GM23338 (cell line): Measurements from ENCODE around the gene OR52D1. TPM values are rescaled to one million over a fixed set of nuclear protein-coding genes. Genes with fewer than 3 reads are reported as not detected.

ENCODE experiments used
- ATAC-seq: fragments of 200-7000 bp; cut with Tn5 transposase; 3 replicates; pipeline ENCODE4 v1.9.1; 2020
- DNase-seq: peaks from one replicate; pipeline ENCODE4 v3.0.0-alpha.2; 2015; ENCODE audit warnings: low spot score
- H2AFZ ChIP-seq: fragments of 200-600 bp; sonication (generic); 2 replicates; pipeline ENCODE4 v1.8.0; 2016; ENCODE audit warnings: antibody characterized with exemption, mild to moderate bottlenecking, moderate library complexity
- H3F3A ChIP-seq: fragments of 200-600 bp; sonication (generic); replicated peaks from 2 replicates; pipeline ENCODE4 v1.8.0; 2017; ENCODE audit warnings: antibody characterized with exemption, mixed run types, low read depth
- H3K27ac ChIP-seq: fragments of 200-600 bp; sonication (generic); 2 replicates; pipeline ENCODE4 v1.6.1; 2016; ENCODE audit warnings: low read depth
- H3K27me3 ChIP-seq: fragments of 200-600 bp; sonication (generic); 2 replicates; pipeline ENCODE4 v1.8.0; 2016; ENCODE audit warnings: mild to moderate bottlenecking, mixed run types, moderate library complexity; ENCODE audit not compliant: insufficient read depth
- H3K36me3 ChIP-seq: fragments of 200-600 bp; sonication (generic); 2 replicates; pipeline ENCODE4 v1.8.0; 2016; ENCODE audit warnings: mild to moderate bottlenecking; ENCODE audit not compliant: insufficient read depth
- H3K4me1 ChIP-seq: fragments of 200-600 bp; sonication (generic); 2 replicates; pipeline ENCODE4 v1.8.0; 2016; ENCODE audit warnings: mild to moderate bottlenecking, moderate library complexity; ENCODE audit not compliant: insufficient read depth
- H3K4me2 ChIP-seq: fragments of 200-600 bp; sonication (generic); 2 replicates; pipeline ENCODE4 v1.7.1; 2017; ENCODE audit warnings: mixed run types
- H3K4me3 ChIP-seq: fragments of 200-600 bp; sonication (generic); 2 replicates; pipeline ENCODE4 v1.6.1; 2016; ENCODE audit warnings: mixed run types
- H3K79me2 ChIP-seq: fragments of 200-600 bp; sonication (generic); replicated peaks from 2 replicates; pipeline ENCODE4 v1.8.0; 2017; ENCODE audit warnings: mild to moderate bottlenecking; ENCODE audit not compliant: insufficient read depth
- H3K9me2 ChIP-seq: fragments of 200-600 bp; sonication (generic); 2 replicates; pipeline ENCODE4 v1.8.0; 2017; ENCODE audit not compliant: insufficient read depth
- H4K20me1 ChIP-seq: fragments of 200-600 bp; sonication (generic); replicated peaks from 2 replicates; pipeline ENCODE4 v1.8.0; 2017; ENCODE audit warnings: mild to moderate bottlenecking; ENCODE audit not compliant: insufficient read depth
- H3K27ac Mint-ChIP-seq: 2 replicates; pipeline ENCODE4 v1.8.0; 2020; ENCODE audit warnings: inconsistent platforms, mild to moderate bottlenecking, moderate library complexity, mixed read lengths
- H3K27me3 Mint-ChIP-seq: 3 replicates; pipeline ENCODE4 v1.8.0; 2022; ENCODE audit warnings: low read depth, mild to moderate bottlenecking, moderate library complexity, mixed read lengths, inconsistent platforms; ENCODE audit not compliant: insufficient read depth, poor library complexity
- H3K36me3 Mint-ChIP-seq: 3 replicates; pipeline ENCODE4 v1.8.0; 2021; ENCODE audit warnings: low read depth, mild to moderate bottlenecking, inconsistent platforms, moderate library complexity, mixed read lengths
- H3K4me1 Mint-ChIP-seq: 3 replicates; pipeline ENCODE4 v1.8.0; 2020; ENCODE audit warnings: mild to moderate bottlenecking, inconsistent platforms, mixed read lengths
- H3K4me3 Mint-ChIP-seq: 3 replicates; pipeline ENCODE4 v1.8.0; 2021; ENCODE audit warnings: moderate library complexity, mild to moderate bottlenecking, inconsistent platforms, mixed read lengths
- H3K9me3 Mint-ChIP-seq: 3 replicates; pipeline ENCODE4 v1.8.0; 2020; ENCODE audit warnings: moderate library complexity, mild to moderate bottlenecking, inconsistent platforms, mixed read lengths
- EZH2 ChIP-seq: fragments of 200-600 bp; sonication (generic); IDR thresholded peaks from one replicate; pipeline ENCODE4 v1.8.0; 2017; ENCODE audit warnings: antibody characterized with exemption, mild to moderate bottlenecking, low read depth; ENCODE audit not compliant: unreplicated experiment
- EZH2phosphoT487 ChIP-seq: fragments of 200-600 bp; sonication (generic); IDR thresholded peaks from one replicate; pipeline ENCODE4 v1.8.1; 2018; ENCODE audit warnings: antibody characterized with exemption; ENCODE audit not compliant: unreplicated experiment
- NANOG ChIP-seq: IDR thresholded peaks from 2 replicates; pipeline ENCODE4 v1.6.1; 2016; ENCODE audit warnings: antibody characterized with exemption, borderline replicate concordance
- POLR2AphosphoS5 ChIP-seq: IDR thresholded peaks from 2 replicates; pipeline ENCODE4 v1.6.1; 2016; ENCODE audit warnings: antibody characterized with exemption, low read depth
- STAT1 ChIP-seq: IDR thresholded peaks from one replicate; pipeline ENCODE4 v1.6.1; 2016; ENCODE audit warnings: antibody characterized with exemption; ENCODE audit not compliant: unreplicated experiment
- ZNF114 ChIP-seq: fragments of 250-450 bp; sonication (Bioruptor Pico); IDR thresholded peaks from 2 replicates; pipeline ENCODE4 v1.5.0; 2020; ENCODE audit warnings: mild to moderate bottlenecking, moderate library complexity
- ZNF331 ChIP-seq: fragments of 250-450 bp; sonication (Bioruptor Pico); IDR thresholded peaks from 2 replicates; pipeline ENCODE4 v1.5.0; 2020; ENCODE audit warnings: low read depth, mild to moderate bottlenecking, moderate library complexity
- polyA plus RNA-seq: library from polyadenylated mRNA; unstranded; fragments of >200 nt; fragmentation: Nextera tagmentation; extraction: Ambion mirVana; gene quantifications from 2 replicates; pipeline ENCODE4 v1.2.1, GENCODE V29; 2016
- total RNA-seq: library from RNA; depleted of rRNA; stranded (reverse); fragments of >200 nt; shearing (Covaris generic); gene quantifications from 2 replicates; pipeline ENCODE4 v1.2.3, GENCODE V29; 2014
- TF ChIP-seq, protein P1 (sequence below): IDR thresholded peaks from 2 replicates; pipeline ENCODE4 v1.6.1; 2016; ENCODE audit warnings: antibody characterized with exemption
- TF ChIP-seq, protein P2 (sequence below): IDR thresholded peaks from one replicate; pipeline ENCODE4 v1.6.1; 2018; ENCODE audit warnings: antibody characterized with exemption; ENCODE audit not compliant: unreplicated experiment
- TF ChIP-seq, protein P3 (sequence below): fragments of 250-450 bp; sonication (Bioruptor Pico); IDR thresholded peaks from 2 replicates; pipeline ENCODE4 v1.5.0; 2020; ENCODE audit warnings: mild to moderate bottlenecking, moderate library complexity
- TF ChIP-seq, protein P4 (sequence below), 2 experiments: fragments of 200-600 bp in 1 of 2; sonication (generic) in 1 of 2; conservative IDR thresholded peaks; 2 replicates each; pipeline versions ENCODE4 v1.5.1 to v1.6.1; 2016 to 2017; ENCODE audit warnings: antibody characterized with exemption in 2 of 2, low read depth in 2 of 2, mild to moderate bottlenecking in 2 of 2, moderate library complexity in 1 of 2

OR52D1 gene
- total and polyA plus RNA-seq, 2 experiments from 2014 or later = not detected

DNA sequence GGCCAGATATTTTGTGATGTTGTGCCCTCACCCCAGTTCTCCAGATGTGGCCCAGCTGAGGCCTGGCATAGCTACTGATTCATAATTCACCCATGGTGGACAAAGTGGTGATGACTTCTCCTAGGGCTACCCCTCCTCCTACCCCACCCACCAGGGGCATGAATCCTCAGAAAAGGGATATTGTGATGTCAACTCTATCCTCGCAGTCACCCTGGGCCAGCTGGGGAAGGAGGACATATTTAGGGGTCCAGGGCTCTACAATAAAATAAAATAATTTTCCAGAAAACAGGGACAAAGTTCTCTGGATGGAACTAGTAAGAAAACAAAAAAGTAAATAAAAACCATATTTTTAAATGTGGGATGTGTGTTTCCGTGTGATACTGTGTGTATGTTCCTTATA, 28.1 kb downstream of the OR52D1 start, which contains the start of gene UBQLNL (continued):
- TF ChIP-seq, protein P1, sequence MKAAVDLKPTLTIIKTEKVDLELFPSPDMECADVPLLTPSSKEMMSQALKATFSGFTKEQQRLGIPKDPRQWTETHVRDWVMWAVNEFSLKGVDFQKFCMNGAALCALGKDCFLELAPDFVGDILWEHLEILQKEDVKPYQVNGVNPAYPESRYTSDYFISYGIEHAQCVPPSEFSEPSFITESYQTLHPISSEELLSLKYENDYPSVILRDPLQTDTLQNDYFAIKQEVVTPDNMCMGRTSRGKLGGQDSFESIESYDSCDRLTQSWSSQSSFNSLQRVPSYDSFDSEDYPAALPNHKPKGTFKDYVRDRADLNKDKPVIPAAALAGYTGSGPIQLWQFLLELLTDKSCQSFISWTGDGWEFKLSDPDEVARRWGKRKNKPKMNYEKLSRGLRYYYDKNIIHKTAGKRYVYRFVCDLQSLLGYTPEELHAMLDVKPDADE = no peak
- no peak for TF ChIP-seq POLR2AphosphoS5
- no peak for TF ChIP-seq ZNF331 (CRISPR knock-in tag)
- TF ChIP-seq ZNF114 (CRISPR knock-in tag) = no peak
- TF ChIP-seq NANOG = no peak
- no peak for TF ChIP-seq EZH2

DNA sequence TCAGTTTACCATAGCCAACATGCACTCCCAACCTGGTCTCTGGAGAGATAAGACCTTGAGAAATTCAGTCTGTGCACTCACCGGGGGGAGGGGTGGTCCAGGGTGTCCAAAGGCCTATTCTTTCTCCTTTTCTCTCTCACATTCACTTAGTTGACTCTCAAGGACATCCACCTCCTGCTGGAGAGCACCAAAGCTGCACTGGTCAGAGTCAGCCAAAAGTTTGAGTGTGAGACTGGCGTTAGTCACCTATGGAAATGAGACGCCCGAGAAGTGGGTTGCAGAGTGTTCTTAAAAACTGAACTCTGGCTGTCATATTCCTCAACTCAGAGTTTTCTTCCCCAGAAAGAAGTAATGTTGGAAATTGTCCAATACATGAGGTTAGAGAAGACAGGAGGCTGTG, 33.1 kb downstream of the OR52D1 start:
- no peaks in the 10 kb centered on the region; the same call in 1 of the 2 replicates for H3K4me1 ChIP-seq
- no peaks in the 10 kb centered on the region for H3K36me3 ChIP-seq
- H3K4me2 ChIP-seq = no peak overlapping the region
- no peaks in the 10 kb centered on the region for H3F3A ChIP-seq
- Mint-ChIP-seq H3K4me3 (no peak overlapping the region), H3K36me3 (no peaks in the 10 kb centered on the region), H3K4me1 (peaks cover 13% of the 10 kb centered on the region), H3K9me3 (peaks cover 2% of the 10 kb centered on the region; the same call in 1 of the 3 replicates), H3K27ac (no peak overlapping the region), H3K27me3 (peaks cover 10% of the 10 kb centered on the region)
- DNase-seq (no peak), ATAC-seq (no peak)
- no peaks in the 10 kb centered on the region for H3K9me2 ChIP-seq
- no peaks in the 10 kb centered on the region for H3K27me3 ChIP-seq
- no peaks in the 10 kb centered on the region for H3K79me2 ChIP-seq
- H3K4me3 ChIP-seq = no peak overlapping the region
- no peaks in the 10 kb centered on the region; the same call in 1 of the 2 replicates for H4K20me1 ChIP-seq
- H2AFZ ChIP-seq = no peak overlapping the region
- TF ChIP-seq, protein P2, sequence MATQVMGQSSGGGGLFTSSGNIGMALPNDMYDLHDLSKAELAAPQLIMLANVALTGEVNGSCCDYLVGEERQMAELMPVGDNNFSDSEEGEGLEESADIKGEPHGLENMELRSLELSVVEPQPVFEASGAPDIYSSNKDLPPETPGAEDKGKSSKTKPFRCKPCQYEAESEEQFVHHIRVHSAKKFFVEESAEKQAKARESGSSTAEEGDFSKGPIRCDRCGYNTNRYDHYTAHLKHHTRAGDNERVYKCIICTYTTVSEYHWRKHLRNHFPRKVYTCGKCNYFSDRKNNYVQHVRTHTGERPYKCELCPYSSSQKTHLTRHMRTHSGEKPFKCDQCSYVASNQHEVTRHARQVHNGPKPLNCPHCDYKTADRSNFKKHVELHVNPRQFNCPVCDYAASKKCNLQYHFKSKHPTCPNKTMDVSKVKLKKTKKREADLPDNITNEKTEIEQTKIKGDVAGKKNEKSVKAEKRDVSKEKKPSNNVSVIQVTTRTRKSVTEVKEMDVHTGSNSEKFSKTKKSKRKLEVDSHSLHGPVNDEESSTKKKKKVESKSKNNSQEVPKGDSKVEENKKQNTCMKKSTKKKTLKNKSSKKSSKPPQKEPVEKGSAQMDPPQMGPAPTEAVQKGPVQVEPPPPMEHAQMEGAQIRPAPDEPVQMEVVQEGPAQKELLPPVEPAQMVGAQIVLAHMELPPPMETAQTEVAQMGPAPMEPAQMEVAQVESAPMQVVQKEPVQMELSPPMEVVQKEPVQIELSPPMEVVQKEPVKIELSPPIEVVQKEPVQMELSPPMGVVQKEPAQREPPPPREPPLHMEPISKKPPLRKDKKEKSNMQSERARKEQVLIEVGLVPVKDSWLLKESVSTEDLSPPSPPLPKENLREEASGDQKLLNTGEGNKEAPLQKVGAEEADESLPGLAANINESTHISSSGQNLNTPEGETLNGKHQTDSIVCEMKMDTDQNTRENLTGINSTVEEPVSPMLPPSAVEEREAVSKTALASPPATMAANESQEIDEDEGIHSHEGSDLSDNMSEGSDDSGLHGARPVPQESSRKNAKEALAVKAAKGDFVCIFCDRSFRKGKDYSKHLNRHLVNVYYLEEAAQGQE = no peak
- TF ChIP-seq NANOG = no peak
- TF ChIP-seq EZH2phosphoT487 = no peak
- no peak for TF ChIP-seq POLR2AphosphoS5
- TF ChIP-seq ZNF331 (CRISPR knock-in tag) = no peak
- TF ChIP-seq STAT1 = no peak
- TF ChIP-seq, protein P3, sequence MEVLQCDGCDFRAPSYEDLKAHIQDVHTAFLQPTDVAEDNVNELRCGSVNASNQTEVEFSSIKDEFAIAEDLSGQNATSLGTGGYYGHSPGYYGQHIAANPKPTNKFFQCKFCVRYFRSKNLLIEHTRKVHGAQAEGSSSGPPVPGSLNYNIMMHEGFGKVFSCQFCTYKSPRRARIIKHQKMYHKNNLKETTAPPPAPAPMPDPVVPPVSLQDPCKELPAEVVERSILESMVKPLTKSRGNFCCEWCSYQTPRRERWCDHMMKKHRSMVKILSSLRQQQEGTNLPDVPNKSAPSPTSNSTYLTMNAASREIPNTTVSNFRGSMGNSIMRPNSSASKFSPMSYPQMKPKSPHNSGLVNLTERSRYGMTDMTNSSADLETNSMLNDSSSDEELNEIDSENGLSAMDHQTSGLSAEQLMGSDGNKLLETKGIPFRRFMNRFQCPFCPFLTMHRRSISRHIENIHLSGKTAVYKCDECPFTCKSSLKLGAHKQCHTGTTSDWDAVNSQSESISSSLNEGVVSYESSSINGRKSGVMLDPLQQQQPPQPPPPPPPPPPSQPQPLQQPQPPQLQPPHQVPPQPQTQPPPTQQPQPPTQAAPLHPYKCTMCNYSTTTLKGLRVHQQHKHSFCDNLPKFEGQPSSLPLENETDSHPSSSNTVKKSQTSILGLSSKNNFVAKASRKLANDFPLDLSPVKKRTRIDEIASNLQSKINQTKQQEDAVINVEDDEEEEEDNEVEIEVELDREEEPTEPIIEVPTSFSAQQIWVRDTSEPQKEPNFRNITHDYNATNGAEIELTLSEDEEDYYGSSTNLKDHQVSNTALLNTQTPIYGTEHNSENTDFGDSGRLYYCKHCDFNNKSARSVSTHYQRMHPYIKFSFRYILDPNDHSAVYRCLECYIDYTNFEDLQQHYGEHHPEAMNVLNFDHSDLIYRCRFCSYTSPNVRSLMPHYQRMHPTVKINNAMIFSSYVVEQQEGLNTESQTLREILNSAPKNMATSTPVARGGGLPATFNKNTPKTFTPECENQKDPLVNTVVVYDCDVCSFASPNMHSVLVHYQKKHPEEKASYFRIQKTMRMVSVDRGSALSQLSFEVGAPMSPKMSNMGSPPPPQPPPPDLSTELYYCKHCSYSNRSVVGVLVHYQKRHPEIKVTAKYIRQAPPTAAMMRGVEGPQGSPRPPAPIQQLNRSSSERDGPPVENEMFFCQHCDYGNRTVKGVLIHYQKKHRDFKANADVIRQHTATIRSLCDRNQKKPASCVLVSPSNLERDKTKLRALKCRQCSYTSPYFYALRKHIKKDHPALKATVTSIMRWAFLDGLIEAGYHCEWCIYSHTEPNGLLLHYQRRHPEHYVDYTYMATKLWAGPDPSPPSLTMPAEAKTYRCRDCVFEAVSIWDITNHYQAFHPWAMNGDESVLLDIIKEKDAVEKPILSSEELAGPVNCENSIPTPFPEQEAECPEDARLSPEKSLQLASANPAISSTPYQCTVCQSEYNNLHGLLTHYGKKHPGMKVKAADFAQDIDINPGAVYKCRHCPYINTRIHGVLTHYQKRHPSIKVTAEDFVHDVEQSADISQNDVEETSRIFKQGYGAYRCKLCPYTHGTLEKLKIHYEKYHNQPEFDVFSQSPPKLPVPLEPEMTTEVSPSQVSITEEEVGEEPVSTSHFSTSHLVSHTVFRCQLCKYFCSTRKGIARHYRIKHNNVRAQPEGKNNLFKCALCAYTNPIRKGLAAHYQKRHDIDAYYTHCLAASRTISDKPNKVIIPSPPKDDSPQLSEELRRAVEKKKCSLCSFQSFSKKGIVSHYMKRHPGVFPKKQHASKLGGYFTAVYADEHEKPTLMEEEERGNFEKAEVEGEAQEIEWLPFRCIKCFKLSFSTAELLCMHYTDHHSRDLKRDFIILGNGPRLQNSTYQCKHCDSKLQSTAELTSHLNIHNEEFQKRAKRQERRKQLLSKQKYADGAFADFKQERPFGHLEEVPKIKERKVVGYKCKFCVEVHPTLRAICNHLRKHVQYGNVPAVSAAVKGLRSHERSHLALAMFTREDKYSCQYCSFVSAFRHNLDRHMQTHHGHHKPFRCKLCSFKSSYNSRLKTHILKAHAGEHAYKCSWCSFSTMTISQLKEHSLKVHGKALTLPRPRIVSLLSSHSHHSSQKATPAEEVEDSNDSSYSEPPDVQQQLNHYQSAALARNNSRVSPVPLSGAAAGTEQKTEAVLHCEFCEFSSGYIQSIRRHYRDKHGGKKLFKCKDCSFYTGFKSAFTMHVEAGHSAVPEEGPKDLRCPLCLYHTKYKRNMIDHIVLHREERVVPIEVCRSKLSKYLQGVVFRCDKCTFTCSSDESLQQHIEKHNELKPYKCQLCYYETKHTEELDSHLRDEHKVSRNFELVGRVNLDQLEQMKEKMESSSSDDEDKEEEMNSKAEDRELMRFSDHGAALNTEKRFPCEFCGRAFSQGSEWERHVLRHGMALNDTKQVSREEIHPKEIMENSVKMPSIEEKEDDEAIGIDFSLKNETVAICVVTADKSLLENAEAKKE (CRISPR knock-in tag) = no peak
- no peak for TF ChIP-seq ZNF114 (CRISPR knock-in tag)
- TF ChIP-seq, protein P4, sequence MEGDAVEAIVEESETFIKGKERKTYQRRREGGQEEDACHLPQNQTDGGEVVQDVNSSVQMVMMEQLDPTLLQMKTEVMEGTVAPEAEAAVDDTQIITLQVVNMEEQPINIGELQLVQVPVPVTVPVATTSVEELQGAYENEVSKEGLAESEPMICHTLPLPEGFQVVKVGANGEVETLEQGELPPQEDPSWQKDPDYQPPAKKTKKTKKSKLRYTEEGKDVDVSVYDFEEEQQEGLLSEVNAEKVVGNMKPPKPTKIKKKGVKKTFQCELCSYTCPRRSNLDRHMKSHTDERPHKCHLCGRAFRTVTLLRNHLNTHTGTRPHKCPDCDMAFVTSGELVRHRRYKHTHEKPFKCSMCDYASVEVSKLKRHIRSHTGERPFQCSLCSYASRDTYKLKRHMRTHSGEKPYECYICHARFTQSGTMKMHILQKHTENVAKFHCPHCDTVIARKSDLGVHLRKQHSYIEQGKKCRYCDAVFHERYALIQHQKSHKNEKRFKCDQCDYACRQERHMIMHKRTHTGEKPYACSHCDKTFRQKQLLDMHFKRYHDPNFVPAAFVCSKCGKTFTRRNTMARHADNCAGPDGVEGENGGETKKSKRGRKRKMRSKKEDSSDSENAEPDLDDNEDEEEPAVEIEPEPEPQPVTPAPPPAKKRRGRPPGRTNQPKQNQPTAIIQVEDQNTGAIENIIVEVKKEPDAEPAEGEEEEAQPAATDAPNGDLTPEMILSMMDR (conservative IDR thresholded peaks at IDR 0.05; ENCODE audit: low read depth in 2 of 2) = no peak
- H3K27ac ChIP-seq = no peak overlapping the region
